HEK293 (cell line): ENCODE measurements around the gene SLC43A1.

Experiments
- SP2 ChIP-seq: fragments of 450-650 bp; formaldehyde crosslinking; IDR thresholded peaks from 2 replicates; pipeline ENCODE4 v1.5.1; 2016; ENCODE audit warnings: missing biosample characterization, missing genetic modification characterization
- YY1 ChIP-seq: fragments of 450-650 bp; formaldehyde crosslinking; IDR thresholded peaks from 2 replicates; pipeline ENCODE4 v1.5.1; 2018; ENCODE audit warnings: missing biosample characterization, missing genetic modification characterization
- ZFP37 ChIP-seq: fragments of 450-650 bp; formaldehyde crosslinking; IDR thresholded peaks from 2 replicates; pipeline ENCODE4 v1.5.1; 2016; ENCODE audit warnings: missing biosample characterization, missing genetic modification characterization
- TF ChIP-seq, protein P1 (sequence below): fragments of 450-650 bp; formaldehyde crosslinking; IDR thresholded peaks from 2 replicates; pipeline ENCODE4 v1.5.1; 2016; ENCODE audit warnings: missing biosample characterization, missing genetic modification characterization
- TF ChIP-seq, protein P2 (sequence below): sonication (generic); formaldehyde crosslinking; IDR thresholded peaks from 2 replicates; pipeline ENCODE4 v1.8.1; 2022; ENCODE audit warnings: mild to moderate bottlenecking, moderate library complexity, missing genetic modification reagents

DNA sequence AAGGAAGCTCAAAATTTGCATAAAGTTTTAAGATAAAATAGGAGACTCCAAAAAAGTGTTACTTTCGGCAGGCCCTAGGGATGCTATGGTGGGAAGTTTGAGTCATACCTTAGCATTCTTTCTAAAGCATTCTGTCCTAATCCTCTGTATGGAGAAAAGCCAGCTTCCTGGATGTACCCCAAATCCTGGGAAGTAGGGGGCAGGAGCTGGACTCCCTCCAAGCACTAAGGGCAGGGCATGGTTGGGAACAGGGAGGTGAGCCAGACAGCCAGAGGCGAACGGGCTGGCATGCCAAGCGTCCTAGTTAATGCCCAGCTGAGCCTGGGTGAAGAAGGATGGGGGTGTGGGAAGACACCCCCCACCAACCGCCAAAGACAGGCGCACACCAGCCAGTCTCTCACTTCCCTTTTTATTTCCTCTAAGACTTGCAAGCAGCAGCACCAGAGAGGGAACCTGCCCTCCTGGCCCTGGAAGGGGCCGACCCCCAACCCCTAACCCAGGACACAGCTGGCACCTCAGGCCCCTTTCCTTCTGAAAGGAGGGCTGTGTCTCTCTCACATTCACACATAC, 31.3 kb downstream of the SLC43A1 start:
- TF ChIP-seq SP2 (tag by site-specific recombination) (no peak), ZFP37 (tag by site-specific recombination) (no peak), YY1 (tag by site-specific recombination) (no peak)
- TF ChIP-seq, protein P1, sequence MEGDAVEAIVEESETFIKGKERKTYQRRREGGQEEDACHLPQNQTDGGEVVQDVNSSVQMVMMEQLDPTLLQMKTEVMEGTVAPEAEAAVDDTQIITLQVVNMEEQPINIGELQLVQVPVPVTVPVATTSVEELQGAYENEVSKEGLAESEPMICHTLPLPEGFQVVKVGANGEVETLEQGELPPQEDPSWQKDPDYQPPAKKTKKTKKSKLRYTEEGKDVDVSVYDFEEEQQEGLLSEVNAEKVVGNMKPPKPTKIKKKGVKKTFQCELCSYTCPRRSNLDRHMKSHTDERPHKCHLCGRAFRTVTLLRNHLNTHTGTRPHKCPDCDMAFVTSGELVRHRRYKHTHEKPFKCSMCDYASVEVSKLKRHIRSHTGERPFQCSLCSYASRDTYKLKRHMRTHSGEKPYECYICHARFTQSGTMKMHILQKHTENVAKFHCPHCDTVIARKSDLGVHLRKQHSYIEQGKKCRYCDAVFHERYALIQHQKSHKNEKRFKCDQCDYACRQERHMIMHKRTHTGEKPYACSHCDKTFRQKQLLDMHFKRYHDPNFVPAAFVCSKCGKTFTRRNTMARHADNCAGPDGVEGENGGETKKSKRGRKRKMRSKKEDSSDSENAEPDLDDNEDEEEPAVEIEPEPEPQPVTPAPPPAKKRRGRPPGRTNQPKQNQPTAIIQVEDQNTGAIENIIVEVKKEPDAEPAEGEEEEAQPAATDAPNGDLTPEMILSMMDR, result no peak
- TF ChIP-seq, protein P2, sequence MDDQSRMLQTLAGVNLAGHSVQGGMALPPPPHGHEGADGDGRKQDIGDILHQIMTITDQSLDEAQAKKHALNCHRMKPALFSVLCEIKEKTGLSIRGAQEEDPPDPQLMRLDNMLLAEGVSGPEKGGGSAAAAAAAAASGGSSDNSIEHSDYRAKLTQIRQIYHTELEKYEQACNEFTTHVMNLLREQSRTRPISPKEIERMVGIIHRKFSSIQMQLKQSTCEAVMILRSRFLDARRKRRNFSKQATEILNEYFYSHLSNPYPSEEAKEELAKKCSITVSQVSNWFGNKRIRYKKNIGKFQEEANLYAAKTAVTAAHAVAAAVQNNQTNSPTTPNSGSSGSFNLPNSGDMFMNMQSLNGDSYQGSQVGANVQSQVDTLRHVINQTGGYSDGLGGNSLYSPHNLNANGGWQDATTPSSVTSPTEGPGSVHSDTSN, result no peak
